Keratinocyte (primary cell): ENCODE data around the gene ATRAID.

Source experiments
- CTCF ChIP-seq, 3 experiments: IDR thresholded peaks in 1 of 3; conservative IDR thresholded peaks in 1 of 3; optimal IDR thresholded peaks in 1 of 3; 2 replicates in 2 of 3; 3 replicates in 1 of 3; pipeline versions ENCODE3 to v1.5.1; 2011; ENCODE audit warnings: low read length in 3 of 3, mild to moderate bottlenecking in 3 of 3, moderate library complexity in 2 of 3, control low read depth in 1 of 3, inconsistent platforms in 1 of 3; ENCODE audit not compliant: insufficient read depth in 2 of 3; ENCODE audit errors: extremely low read depth in 1 of 3
- EZH2 ChIP-seq: IDR thresholded peaks from one replicate; pipeline ENCODE4 v1.6.1; 2012; ENCODE audit warnings: inconsistent platforms, mild to moderate bottlenecking, low read length, moderate library complexity

- no peak for TF ChIP-seq CTCF (optimal IDR thresholded peaks at IDR 0.05 in 1 of 3, IDR thresholded peaks at IDR 0.05 in 1 of 3, conservative IDR thresholded peaks at IDR 0.05 in 1 of 3; ENCODE audit: extremely low read depth in 1 of 3, insufficient read depth in 2 of 3, low read length in 3 of 3)
- no peak for TF ChIP-seq EZH2
Measured at GRCh38 chr2:27218614-27219013, 6.8 kb downstream of the ATRAID start.
